Measurements from ENCODE around the gene OSM. TPM values are rescaled to one million over a fixed set of nuclear protein-coding genes. Genes with fewer than 3 reads are reported as not detected.

The OSM gene
- not detected for total RNA-seq

DNA sequence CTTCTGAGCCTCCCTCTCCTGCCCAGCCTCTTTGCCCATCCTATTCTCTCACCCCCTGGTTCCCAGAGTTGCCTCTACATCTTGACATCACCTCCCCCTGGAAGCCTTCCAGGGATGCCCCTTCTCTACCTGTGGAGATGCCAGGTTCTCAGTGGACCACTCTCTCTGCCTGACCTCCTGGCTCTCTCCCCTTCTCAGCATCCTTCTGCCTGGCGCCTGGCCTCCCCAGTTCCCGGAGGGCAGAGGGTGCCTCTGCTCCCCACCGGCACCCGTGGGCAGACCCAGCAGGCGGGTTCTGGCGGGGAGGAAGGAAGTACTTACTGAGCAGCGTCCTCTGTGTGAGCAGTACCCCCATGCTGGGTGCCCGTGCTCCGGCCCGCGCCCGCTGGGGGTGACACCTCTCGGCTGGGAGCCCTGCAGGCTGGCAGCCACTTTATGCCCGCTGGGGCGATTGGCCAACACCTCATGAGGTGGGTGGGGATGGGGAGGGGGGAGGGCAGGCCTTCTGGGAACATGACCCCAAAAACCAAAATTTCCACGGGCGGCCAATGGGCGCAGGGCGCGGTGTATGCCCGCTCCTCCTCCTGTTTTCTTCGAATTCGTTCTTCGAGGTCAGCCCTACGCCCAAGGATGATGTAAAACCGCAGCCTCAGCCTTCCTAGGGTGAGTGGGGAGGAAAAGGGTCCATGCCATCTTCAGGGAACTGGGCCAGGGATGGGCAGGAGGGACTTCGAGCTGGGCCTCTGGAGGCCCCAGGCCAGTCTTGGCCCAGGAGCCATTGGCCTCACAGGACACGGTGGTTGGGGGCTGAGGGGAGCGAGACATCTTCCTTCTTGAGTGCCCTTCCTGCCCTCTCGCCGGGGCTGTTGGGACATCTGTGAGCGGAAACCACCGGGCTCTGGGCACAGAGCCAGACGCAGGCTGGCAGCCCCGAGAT, at the start of gene OSM:
Gene OSM, minus strand, starts transcription at position 407 of the 937 bp plus-strand sequence. Its CDS starts 52 bp downstream, at position 355.

DNA sequence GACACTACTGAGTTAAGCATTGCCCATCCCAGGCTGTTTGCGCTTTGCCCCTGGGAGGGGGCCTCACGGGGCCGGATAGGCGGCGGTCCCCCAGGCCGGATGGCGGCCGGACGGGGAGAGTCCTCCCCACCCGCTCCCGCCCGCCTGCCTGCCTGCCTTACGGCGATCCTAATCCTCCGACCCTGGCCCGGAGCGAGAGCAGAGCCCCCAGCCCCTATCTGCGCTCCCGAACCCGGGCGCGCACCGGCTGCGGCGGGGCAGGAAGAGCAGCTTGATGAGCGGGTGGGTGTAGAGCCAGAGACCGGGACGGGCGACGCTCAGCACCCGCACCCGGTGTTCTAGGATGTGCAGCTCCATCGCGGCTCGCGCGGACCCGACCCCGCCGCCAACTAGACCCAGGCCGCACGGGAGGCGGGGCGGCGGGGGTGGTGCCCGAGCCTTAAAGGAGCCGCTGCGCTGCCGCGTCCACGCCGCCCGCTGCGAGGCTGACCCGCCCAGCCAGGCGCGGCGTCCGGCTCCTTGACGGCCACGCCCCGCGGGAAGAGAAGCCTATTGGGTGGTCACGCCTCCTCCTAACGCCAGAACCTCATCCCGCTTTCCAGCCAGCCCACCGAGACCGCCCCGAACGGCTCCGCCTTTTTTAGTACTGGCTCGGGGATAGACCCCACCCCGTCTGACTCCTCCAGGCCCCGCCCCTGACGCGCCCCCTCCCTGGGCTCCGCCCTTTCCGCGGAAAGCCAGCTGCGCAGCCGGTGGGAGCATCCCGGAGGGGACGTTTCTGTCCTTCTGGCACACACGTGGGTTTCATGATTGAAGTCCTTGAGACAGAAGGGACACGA, 22.7 kb upstream of the OSM start, which contains the start of gene CASTOR1:
Gene CASTOR1, minus strand, starts transcription at position 365 of the 839 bp plus-strand sequence. Its CDS starts 8 bp downstream, at position 357.

DNA sequence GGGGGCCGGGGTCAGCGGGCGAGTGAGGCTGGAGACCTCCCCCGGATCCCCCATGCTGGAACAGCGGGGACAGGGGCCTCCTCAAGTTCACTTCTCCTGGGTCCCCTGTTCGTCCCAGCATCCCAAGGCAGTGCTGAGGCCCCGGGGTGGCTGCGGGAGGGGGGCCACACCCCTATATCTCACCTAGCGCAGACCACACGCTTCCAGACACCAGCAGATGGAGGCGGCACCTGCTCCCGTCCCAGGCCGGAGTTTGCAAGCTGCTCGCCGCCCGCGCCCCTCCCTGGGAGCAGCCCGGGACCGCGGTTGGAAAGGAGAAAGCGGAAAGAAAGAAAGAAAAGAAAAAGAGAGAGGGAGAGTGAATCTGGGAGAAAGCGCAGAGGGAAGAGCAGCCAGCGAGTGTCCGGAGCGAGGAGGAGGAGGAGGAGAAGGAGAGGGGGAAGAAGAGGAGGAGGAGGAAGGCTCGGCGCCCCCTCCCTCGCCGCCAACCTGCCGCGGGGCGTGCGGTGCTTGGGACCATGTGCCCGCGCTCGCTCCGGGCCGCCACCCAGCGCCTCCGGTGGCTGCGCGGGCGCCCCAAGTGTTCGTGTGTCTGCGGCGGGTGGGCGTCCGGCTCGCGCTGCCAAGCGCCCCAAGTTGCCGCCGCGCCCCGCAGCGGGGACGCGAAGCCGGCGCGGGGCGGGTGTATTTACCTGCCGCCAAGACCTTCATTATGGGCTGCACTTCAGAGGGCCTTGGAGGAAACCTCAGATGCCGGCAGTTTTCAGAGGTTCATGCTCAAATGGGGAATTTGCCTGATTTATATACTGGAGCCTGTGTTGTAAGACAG, 20.5 kb downstream of the OSM start, which contains the start of gene LIF:
Gene LIF, minus strand, starts transcription at position 775 of the 829 bp plus-strand sequence. Its CDS starts 64 bp downstream, at position 711.

Other genes starting within 250 kb of the OSM start
- gene HORMAD2, start 186.4 kb downstream of the OSM start, total RNA-seq, result not detected
- under 0.01 TPM for gene LIF, start 20.1 kb downstream of the OSM start, total RNA-seq
- gene CASTOR1, start 22.7 kb upstream of the OSM start, total RNA-seq, result 3.8 TPM
- gene TBC1D10A, start 60.1 kb upstream of the OSM start, total RNA-seq, result 13.1 TPM
- 47.3 TPM for gene SF3A1, start 90.0 kb upstream of the OSM start, total RNA-seq
- gene CCDC157, start 90.2 kb upstream of the OSM start, total RNA-seq, result 9.4 TPM
- 28.5 TPM for gene RNF215, start 120.6 kb upstream of the OSM start, total RNA-seq
- 14.1 TPM for gene SEC14L2, start 130.2 kb upstream of the OSM start, total RNA-seq
- 0.94 TPM for gene MTFP1, start 158.9 kb upstream of the OSM start, total RNA-seq
- not detected for gene SEC14L3, start 205.2 kb upstream of the OSM start, total RNA-seq
- not detected for gene SEC14L4, start 238.8 kb upstream of the OSM start, total RNA-seq

Data from parietal lobe (tissue), 1 donor.